GM12864 (cell line): ENCODE results near the gene PALM.
"Not testable (repeated sequence)": the region's sequence is repeated elsewhere in the genome, so short reads cannot be mapped to it uniquely, and the experiment has no call there.

ENCODE experiments used
- DNase-seq: peaks from one replicate; pipeline ENCODE4 v3.0.0-alpha.2; 2011; ENCODE audit warnings: low read depth
- H3K4me3 ChIP-seq: 2 replicates; pipeline ENCODE4 v1.5.1; 2011; ENCODE audit warnings: mild to moderate bottlenecking, low read depth, low read length, control low read depth
- CTCF ChIP-seq: IDR thresholded peaks from 2 replicates; pipeline ENCODE4 v1.5.1; 2011; ENCODE audit warnings: low read depth, mild to moderate bottlenecking, moderate library complexity, low read length, control low read depth, inconsistent platforms; ENCODE audit errors: missing control alignments

PALM gene

GRCh38 chr19:688214-688613, 20.5 kb upstream of the PALM start:
- no peak for TF ChIP-seq CTCF
- H3K4me3 ChIP-seq = no peak overlapping the region
- no peak for DNase-seq

DNA sequence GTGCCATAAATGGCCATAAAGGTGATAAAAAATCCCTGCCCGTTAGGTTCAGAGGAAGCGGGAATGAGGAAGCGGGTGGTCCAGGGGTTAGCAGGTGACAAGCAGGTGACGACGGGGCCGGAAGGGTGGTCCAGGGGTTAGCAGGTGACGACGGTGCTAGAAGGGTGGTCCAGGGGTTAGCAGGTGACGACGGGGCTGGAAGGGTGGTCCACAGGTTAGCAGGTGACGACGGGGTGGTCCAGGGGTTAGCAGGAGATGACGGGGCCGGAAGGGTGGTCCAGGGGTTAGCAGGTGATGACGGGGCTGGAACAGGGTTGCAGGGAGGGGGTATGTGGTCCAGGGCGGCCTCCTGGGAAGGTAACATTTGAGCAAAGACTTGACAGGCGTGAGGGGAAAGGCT, 19.7 kb upstream of the PALM start:
- TF ChIP-seq CTCF = no peak
- no peak for DNase-seq
- no peak overlapping the region for H3K4me3 ChIP-seq

- no peak for DNase-seq
- no peak for TF ChIP-seq CTCF
- H3K4me3 ChIP-seq = no peak overlapping the region
These were observed 18.5 kb upstream of the PALM start for GRCh38 chr19:690203-690602.

DNA sequence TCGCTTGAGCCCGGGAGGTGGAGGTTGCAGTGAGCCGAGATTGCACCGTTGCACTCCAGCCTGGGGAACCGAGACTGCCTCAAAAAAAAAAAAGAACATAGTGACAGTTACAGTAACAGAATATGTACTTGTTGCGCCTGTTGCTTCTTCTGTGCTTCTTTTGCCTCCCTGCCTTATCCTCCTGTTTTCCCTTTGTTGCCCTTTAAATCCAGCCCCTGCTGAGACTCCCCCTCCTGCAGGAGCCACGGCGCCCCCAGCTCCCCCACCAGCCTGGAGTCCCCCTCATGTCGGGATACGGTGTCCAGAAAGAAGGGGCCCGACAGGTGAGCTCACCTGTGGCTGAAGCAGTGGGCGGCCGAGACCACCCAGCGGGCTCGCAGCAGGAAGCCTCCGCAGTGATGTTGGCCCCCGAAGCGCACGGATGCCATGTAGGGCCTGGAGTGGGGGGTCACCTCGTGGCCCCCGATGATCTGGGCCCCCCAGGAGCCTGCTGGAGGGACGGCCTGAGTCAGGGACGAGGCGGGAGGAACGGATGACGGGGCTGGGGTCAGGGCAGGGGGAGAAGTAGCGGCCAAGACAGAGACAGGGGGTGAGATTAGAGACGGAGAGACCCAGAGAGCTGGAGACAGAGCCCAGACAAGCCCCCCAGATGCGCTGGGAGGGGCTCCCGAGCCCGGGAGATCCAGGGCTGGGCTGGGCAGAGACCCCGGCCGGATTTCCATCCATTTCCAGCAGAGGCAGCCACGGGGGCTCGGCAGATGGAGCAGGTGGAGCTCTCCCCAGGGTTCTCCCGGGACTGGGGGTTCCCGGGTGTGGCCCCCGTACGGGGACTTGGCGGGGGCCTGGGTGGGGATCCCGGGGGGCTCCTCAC, 14.0 kb upstream of the PALM start:
- TF ChIP-seq CTCF = no peak
- no peak for DNase-seq
- H3K4me3 ChIP-seq = no peak overlapping the region

- no peak within 1 kb of the TSS for H3K4me3 ChIP-seq
- DNase-seq = no peak
- TF ChIP-seq CTCF = no peak
These were observed 13.3 kb upstream of the PALM start, which contains the start of gene PRSS57 for GRCh38 chr19:695352-695949. Gene PRSS57 (minus strand): TSS chr19:695452. CDS start chr19:695430, 22 bp downstream.

GRCh38 chr19:698529-698928, 10.2 kb upstream of the PALM start:
- not testable (repeated sequence) for H3K4me3 ChIP-seq, DNase-seq

GRCh38 chr19:699885-700284, 8.8 kb upstream of the PALM start:
- not testable (repeated sequence) for H3K4me3 ChIP-seq, DNase-seq

GRCh38 chr19:702847-703246, 5.9 kb upstream of the PALM start:
- not testable (repeated sequence) for H3K4me3 ChIP-seq, DNase-seq
